NOMO-1 treated with dmso at 0.1 percent for 144 hours (cell line): ENCODE measurements around the gene AICDA.
A peak's percentile ranks its signal among the peaks of the same experiment; 100 is the strongest.
"Not testable (repeated sequence)": the region's sequence is repeated elsewhere in the genome, so short reads cannot be mapped to it uniquely, and the experiment has no call there.

Source experiments
- DNase-seq: peaks from one replicate; lab custom pipeline; 2025; ENCODE audit not compliant: unreplicated experiment; lab: John Stamatoyannopoulos, UW

The AICDA gene

GRCh38 chr12:8613881-8614280 lies 1.2 kb upstream of the AICDA start:
- not testable (repeated sequence) for DNase-seq

- no peak for DNase-seq
Measured at GRCh38 chr12:8609061-8609570, 3.5 kb downstream of the AICDA start.

- no peak for DNase-seq
Measured at GRCh38 chr12:8606890-8607289, 5.8 kb downstream of the AICDA start.

GRCh38 chr12:8605057-8605456 lies 7.6 kb downstream of the AICDA start:
- no peak for DNase-seq

GRCh38 chr12:8603856-8604255 lies 8.8 kb downstream of the AICDA start:
- no peak for DNase-seq

GRCh38 chr12:8603286-8603685 lies 9.4 kb downstream of the AICDA start:
- DNase-seq: no peak

- DNase-seq: no peak
Measured at GRCh38 chr12:8596561-8596960, 16.1 kb downstream of the AICDA start.

GRCh38 chr12:8594072-8594471 lies 18.6 kb downstream of the AICDA start:
- no peak for DNase-seq

GRCh38 chr12:8593246-8593645 lies 19.4 kb downstream of the AICDA start:
- no peak for DNase-seq

GRCh38 chr12:8590842-8591545 lies 21.7 kb downstream of the AICDA start:
- peak; percentile 91 for DNase-seq

GRCh38 chr12:8589679-8590078 lies 23.0 kb downstream of the AICDA start:
- no peak for DNase-seq

GRCh38 chr12:8584478-8584877 lies 28.2 kb downstream of the AICDA start:
- not testable (repeated sequence) for DNase-seq

- no peak for DNase-seq
Measured at GRCh38 chr12:8584004-8584403, 28.7 kb downstream of the AICDA start.

- DNase-seq: no peak
Measured at GRCh38 chr12:8581098-8581784, 31.4 kb downstream of the AICDA start.

- DNase-seq: no peak
Measured at GRCh38 chr12:8577879-8578278, 34.8 kb downstream of the AICDA start.

GRCh38 chr12:8572507-8572906 lies 40.2 kb downstream of the AICDA start:
- DNase-seq: peak; percentile 15

GRCh38 chr12:8566525-8566924 lies 46.1 kb downstream of the AICDA start:
- DNase-seq: no peak

- peak; percentile 3 for DNase-seq
Measured at GRCh38 chr12:8566052-8566451, 46.6 kb downstream of the AICDA start.

GRCh38 chr12:8564656-8565055 lies 48.0 kb downstream of the AICDA start:
- DNase-seq: no peak

- DNase-seq: no peak
Measured at GRCh38 chr12:8563356-8563755, 49.3 kb downstream of the AICDA start.

- DNase-seq: no peak
Measured at GRCh38 chr12:8562310-8562709, 50.3 kb downstream of the AICDA start.

- no peak for DNase-seq
Measured at GRCh38 chr12:8561011-8561410, 51.6 kb downstream of the AICDA start.
